Body of pancreas (tissue), 4 donors: ENCODE results near the gene ANP32B. TPM values are rescaled to one million over a fixed set of nuclear protein-coding genes. Genes with fewer than 3 reads are reported as not detected.
"Not testable (repeated sequence)": the region's sequence is repeated elsewhere in the genome, so short reads cannot be mapped to it uniquely, and the experiment has no call there.

Experiments used
- ATAC-seq: fragments of 150-250 bp; one replicate; pipeline ENCODE4 v1.9.1; 2016
- DNase-seq, 4 donors: peaks; one replicate each; pipeline ENCODE4 v3.0.0-alpha.2; 2019
- H3K27ac ChIP-seq, 4 donors: fragments of 200-600 bp; sonication (generic); 1 replicate in 3 of 4; 2 replicates in 1 of 4; pipeline versions ENCODE4 v1.5.1 to v1.6.1; 2016 to 2019; ENCODE audit warnings: mild to moderate bottlenecking in 1 of 4, mixed read lengths in 1 of 4, moderate library complexity in 1 of 4
- H3K27me3 ChIP-seq, 2 donors: fragments of 200-600 bp; sonication (generic); one replicate each; pipeline ENCODE4 v1.6.0; 2016; ENCODE audit warnings: mild to moderate bottlenecking in 1 of 2
- H3K36me3 ChIP-seq, 2 donors: fragments of 200-600 bp; sonication (generic); replicated peaks in 1 of 2; 2 replicates each; pipeline ENCODE4 v1.5.1; 2016; ENCODE audit warnings: low read depth in 2 of 2; ENCODE audit not compliant: insufficient read depth in 1 of 2
- H3K4me1 ChIP-seq: fragments of 200-600 bp; sonication (generic); one replicate; pipeline ENCODE4 v1.6.0; 2016
- H3K4me3 ChIP-seq, 2 donors: fragments of 200-600 bp; sonication (generic); 1 replicate in 1 of 2; 2 replicates in 1 of 2; pipeline ENCODE4 v1.5.1; 2016 to 2019
- H3K9me3 ChIP-seq, 3 donors: fragments of 200-600 bp; sonication (generic); 1 replicate in 2 of 3; 2 replicates in 1 of 3; pipeline ENCODE4 v1.5.1; 2016
- CTCF ChIP-seq, 7 experiments: fragments of 450-650 bp in 4 of 7; fragments of 200-600 bp in 3 of 7; sonication (generic) in 3 of 7; IDR thresholded peaks; one replicate each; pipeline ENCODE4 v1.5.1; 2016 to 2019; ENCODE audit warnings: antibody characterized with exemption in 7 of 7
- POLR2A ChIP-seq, 3 donors: fragments of 450-650 bp; IDR thresholded peaks; one replicate each; pipeline ENCODE4 v1.6.1; 2016; ENCODE audit warnings: antibody characterized with exemption in 3 of 3, mild to moderate bottlenecking in 2 of 3
- WGBS, 2 donors: methylation state at CpG; one replicate each; pipeline ENCODE4 v1.1.5; 2017; 5-methylcytosine and 5-hydroxymethylcytosine counted together
- intact Hi-C: fragments of 100-400 bp; cut with DNase I; formaldehyde crosslinking; loops from one replicate; pipeline ENCODE4 v1.15.1; 2023
- total RNA-seq, 2 donors: library from RNA; depleted of rRNA; stranded (reverse); fragments of >200 nt; gene quantifications; one replicate each; pipeline ENCODE4 v1.1.0, GENCODE V29; 2016

ANP32B gene
- total RNA-seq, 2 donors from 2014 or later, result 38.4 to 65.9 TPM

- 85 to 90% methylated on average over 1 of the region's 1 CpG for WGBS, 2 donors
- Histone ChIP-seq H3K27ac (no peak overlapping the region), H3K4me3 (no peak overlapping the region), H3K36me3 (peaks cover 0 to 3% of the 10 kb centered on the region in 2 donors), H3K4me1 (peaks cover 19% of the 10 kb centered on the region), H3K27me3 (no peaks in the 10 kb centered on the region), H3K9me3 (no peaks in the 10 kb centered on the region)
- TF ChIP-seq CTCF (IDR thresholded peaks at IDR 0.05), result no peak
- TF ChIP-seq POLR2A (IDR thresholded peaks at IDR 0.05), result no peak
- ATAC-seq (no peak), DNase-seq (no peak)
- intact Hi-C loops, result no loop called here
Observed at GRCh38 chr9:97994703-97995102, 11.6 kb downstream of the ANP32B start.

- H3K4me3 ChIP-seq, ATAC-seq, H3K36me3 ChIP-seq, H3K27me3 ChIP-seq, H3K27ac ChIP-seq, H3K9me3 ChIP-seq, DNase-seq, intact Hi-C loops: not testable (repeated sequence)
- WGBS, 2 donors, result 95 to 98% methylated on average over 7 of the region's 7 CpGs
- H3K4me1 ChIP-seq, result peaks cover 12% of the 10 kb centered on the region
Observed at GRCh38 chr9:97996676-97997075, 13.5 kb downstream of the ANP32B start.

GRCh38 chr9:97997330-97998276 is 14.5 kb downstream of the ANP32B start:
- H3K27me3 ChIP-seq, result no peaks in the 10 kb centered on the region
- intact Hi-C loops, result no loop called here
- TF ChIP-seq CTCF (IDR thresholded peaks at IDR 0.05) (no peak), POLR2A (IDR thresholded peaks at IDR 0.05) (no peak)
- ATAC-seq (no peak), DNase-seq (no peak)
- 85 to 95% methylated on average over 3 of the region's 3 CpGs for WGBS, 2 donors
- H3K4me3 ChIP-seq, result no peak overlapping the region
- H3K4me1 ChIP-seq, result peaks cover 8% of the 10 kb centered on the region
- peaks cover 0 to 5% of the 10 kb centered on the region in 2 donors for H3K36me3 ChIP-seq
- no peak overlapping the region for H3K27ac ChIP-seq
- H3K9me3 ChIP-seq, result no peaks in the 10 kb centered on the region

GRCh38 chr9:98002808-98003207 is 19.7 kb downstream of the ANP32B start:
- peak; percentile 50 for ATAC-seq
- H3K4me1 ChIP-seq, result peaks cover 9% of the 10 kb centered on the region
- H3K4me3 ChIP-seq, result no peak overlapping the region
- 31% methylated on average over 2 of the region's 2 CpGs for whole genome bisulfite sequencing, 2 donors
- no peaks in the 10 kb centered on the region for H3K27me3 ChIP-seq
- peak in 3 of 4 donors; percentile 31 to 37 (median 32) for DNase-seq
- intact Hi-C loops, result no loop called here
- TF ChIP-seq CTCF (IDR thresholded peaks at IDR 0.05), result no peak
- TF ChIP-seq POLR2A (IDR thresholded peaks at IDR 0.05), result no peak
- H3K9me3 ChIP-seq, result no peaks in the 10 kb centered on the region
- H3K27ac ChIP-seq, result peak overlapping the region in 2 of 4 donors; percentile 4 to 23
- H3K36me3 ChIP-seq, result peaks cover 4 to 23% of the 10 kb centered on the region in 2 donors

GRCh38 chr9:98006127-98006796 is 23.1 kb downstream of the ANP32B start:
- peaks cover 4 to 20% of the 10 kb centered on the region in 2 donors for H3K36me3 ChIP-seq
- WGBS, 2 donors, result 89 to 94% methylated on average over 5 of the region's 5 CpGs
- no peaks in the 10 kb centered on the region for H3K27me3 ChIP-seq
- no peak for DNase-seq
- TF ChIP-seq CTCF (IDR thresholded peaks at IDR 0.05), result no peak
- no peak for TF ChIP-seq POLR2A (IDR thresholded peaks at IDR 0.05)
- no peaks in the 10 kb centered on the region for H3K9me3 ChIP-seq
- H3K27ac ChIP-seq, result no peak overlapping the region
- no peak overlapping the region for H3K4me3 ChIP-seq
- no peak for ATAC-seq
- H3K4me1 ChIP-seq, result peaks cover 9% of the 10 kb centered on the region
- intact Hi-C loops, result no loop called here
